HG02970 (cell line): ENCODE results near the gene ADRA2C.

ENCODE experiments used
- ATAC-seq: cut with Tn5 transposase; IDR thresholded peaks from one replicate; pipeline ENCODE4 v1.9.1; 2021; ENCODE audit warnings: mild to moderate bottlenecking, moderate library complexity, moderate number of reproducible peaks; ENCODE audit not compliant: unreplicated experiment, low FRiP score

ADRA2C gene

DNA sequence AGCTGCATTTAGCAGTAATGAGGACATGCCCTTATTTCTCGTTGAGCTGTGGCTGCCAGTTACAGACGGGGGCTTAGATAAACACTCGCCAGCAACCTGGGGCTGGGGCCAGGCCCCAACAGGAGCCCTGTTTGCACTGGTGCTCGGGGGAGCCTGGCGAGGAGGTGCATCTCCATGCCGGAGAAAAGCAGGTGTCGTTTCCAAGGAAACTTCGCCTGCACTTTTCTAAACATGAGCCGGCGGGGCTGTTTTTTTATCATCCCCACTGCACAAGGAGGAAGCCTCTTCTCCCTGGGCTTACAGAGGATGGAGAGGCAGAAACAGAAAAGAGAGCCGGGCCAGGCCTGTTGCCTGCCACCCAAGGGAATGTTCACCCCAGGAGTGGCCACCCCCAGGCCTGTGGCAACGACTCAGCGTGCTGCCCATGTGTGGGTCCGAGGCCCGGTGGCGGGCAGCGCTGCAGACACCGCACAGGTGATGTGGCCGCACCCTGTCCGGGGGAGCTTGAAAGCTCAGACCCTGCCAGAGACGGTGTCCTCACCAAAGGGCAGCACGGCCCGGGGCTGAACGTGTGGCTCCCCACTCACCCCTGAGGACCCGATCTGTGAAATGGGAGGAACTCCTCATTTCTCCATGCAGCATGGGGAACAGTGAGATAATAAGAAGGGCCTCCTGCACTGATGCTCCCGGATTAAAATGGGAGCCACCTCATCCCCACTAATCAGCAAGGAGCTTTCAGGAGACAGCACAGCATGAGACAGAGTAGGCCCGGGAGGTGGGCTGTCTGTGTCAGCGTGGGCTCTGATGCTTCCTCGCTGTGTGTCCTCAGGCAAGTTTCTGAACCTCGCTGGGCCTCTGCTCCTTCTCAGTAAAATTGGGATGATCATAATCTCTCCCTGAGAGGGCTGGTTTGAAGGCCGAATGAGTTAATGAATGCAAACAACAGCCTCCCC lies 33.8 kb upstream of the ADRA2C start:
- ATAC-seq: no peak

DNA sequence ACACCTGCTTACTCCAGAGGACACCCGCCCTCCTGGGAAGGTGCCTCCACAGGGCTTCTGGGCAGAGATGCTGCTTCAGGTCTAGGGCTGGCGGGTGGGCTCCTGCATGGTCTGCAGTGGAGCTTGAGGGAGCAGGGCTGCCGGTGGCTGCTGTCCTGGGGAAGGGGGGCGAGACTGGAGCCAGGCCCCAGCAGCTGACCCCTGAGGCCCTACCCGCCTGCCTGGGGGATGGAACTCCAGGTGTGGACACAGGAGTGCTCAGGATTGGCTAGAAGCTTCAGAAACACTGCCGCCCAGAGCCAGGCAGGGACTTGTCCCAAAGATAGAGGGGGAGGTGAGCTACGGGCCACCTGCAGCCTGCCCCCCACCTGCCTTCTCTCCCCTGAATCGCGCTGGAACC lies 33.0 kb upstream of the ADRA2C start:
- ATAC-seq: no peak

DNA sequence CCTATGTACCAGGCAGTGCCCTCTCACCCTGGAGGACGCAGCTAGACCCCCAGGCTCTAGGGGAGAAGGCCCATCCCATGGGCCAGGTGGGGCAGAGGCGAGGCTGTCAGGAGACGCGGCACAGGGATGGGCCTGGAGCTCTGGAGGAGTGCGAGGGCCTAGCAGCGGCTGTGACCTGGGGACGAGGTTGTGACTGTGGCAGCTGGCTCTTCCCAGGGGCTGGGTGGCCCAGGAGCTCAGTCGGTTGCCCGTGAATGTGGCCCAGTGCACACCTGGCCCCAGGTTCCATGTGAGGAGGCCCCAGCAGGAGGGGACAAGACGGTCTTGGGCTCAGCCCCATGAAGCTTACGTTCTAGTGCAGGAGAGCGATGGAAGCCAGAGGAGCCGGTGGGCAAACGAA lies 31.0 kb upstream of the ADRA2C start:
- ATAC-seq: no peak

DNA sequence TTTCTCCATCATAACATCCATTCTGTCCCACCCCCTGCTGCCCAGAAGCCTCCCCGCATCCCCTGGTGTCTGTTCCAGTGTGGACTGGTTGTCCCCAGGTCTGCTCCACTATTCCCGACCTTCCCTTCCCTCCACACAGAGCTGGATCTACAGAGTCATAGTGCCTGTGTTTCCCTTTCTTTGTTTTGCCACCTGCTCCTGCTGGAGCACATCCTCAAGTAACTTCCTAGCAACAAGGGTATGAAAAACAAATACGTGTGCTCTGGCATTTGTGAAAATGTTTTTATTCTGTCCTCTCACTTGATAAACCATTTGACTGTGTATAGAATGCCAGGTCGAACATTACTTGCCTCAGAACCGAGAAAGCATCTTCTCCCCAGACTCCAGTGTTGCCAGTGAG lies 29.9 kb upstream of the ADRA2C start:
- no peak for ATAC-seq

DNA sequence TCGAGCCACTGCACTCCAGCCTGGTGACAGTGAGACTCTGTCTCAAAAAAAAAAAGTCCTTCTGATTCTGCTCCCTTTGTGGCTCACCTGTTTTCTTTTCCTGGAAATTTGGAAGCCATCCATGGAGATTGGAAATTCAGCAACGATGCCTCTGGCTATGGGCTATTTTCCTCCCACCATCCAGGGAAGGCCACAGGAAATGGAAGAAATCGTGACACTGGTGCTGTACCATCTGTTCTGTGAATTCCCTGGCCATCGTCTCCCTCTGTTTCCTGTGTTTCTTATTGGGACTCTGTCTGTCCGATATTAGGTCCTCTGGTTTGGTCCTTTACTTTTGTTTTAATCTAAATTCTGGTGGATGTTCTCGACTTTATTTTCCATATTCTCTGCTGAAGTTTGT lies 29.4 kb upstream of the ADRA2C start:
- no peak for ATAC-seq

DNA sequence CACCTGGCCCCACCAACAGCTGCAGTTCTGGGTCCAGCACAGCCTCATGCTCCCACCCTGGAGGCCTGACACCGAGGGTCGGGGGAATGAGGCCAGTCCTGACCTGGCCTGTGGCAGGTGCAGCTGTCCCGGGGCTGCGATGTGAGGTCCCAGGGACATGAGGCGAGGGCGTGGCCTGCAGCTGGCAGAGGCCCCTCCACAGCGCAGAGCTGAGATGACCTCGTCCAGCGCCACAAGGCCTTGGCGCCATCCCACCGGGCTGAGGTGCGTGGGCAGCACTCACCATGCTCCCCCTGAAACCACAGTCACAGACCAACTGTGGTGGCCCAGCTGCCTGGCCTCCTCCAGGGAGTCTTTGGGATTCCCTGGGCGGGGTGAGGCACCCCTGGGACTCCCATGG lies 26.6 kb upstream of the ADRA2C start:
- ATAC-seq: no peak

DNA sequence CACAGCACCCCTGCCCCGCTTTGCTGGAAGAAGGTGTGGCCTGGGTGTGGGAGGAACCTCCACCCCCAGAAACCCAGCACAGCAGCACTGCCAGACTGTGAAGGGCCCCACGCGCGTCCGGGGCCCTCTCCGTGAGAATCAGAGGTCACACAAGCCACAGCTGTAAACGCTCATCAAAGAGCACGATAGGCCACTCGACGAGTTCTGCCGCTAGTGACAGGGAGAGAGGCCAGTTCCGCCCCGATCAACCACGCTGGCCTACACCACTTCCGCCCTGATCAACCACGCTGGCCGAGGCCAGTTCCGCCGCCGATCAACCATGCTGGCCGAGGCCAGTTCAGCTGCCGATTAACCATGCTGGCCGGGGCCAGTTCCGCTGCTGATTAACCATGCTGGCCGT lies 25.9 kb upstream of the ADRA2C start:
- no peak for ATAC-seq

DNA sequence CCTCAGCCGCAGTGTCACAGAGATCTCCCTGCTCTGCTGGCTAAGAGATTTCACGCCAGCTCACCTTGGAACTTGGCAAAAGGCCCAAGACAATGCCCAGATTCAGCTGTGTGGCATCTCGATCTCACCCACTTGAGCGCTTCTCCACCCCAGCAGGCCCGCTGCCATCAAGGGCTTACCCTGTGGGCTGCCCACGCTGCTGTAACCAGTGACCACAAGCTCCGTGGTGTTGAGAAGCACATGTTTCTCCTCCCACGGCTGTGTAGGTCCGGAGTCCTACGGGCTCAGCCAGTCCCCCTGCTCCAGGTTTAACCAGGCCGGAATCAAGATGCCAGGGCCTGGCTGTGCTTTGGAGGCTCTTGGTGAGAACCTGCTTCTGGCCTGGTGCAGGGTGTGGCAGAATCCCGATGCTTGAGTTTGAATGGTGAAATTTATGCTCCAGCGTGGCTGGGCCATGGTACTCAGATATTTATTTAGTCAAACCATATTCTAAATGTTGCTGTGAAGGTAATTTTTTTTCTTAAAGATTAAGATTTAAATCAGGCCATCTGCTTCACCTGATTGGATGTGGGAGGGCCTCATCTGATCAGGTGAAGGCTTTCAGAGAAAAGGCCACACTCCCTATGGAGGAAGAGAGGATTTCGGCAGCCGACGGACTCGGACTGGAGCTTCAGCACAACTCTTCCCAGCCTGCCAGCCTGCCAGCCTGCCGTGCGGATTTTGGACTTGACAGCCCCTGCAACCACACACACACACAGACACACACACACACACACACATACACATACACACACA lies 24.8 kb upstream of the ADRA2C start:
- ATAC-seq: no peak

DNA sequence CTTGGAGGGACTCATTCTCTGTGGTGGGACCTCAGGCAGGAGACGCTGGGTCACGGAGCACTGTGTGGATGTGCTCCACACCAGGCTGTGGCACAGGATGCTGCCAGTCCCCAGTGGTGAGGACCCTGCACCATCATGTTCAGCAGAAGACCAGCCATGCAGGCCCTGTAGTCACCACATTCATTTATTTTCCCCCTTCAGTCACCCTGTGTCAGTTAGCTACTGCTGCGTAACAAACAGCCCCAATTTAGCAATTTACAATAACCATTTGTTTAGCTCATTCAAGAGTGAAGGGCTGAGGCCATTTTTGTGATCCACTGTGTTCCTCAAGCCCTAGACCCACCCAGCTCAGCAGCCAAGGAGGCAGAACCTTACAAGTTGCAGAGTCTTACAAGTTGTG lies 23.6 kb upstream of the ADRA2C start:
- no peak for ATAC-seq

DNA sequence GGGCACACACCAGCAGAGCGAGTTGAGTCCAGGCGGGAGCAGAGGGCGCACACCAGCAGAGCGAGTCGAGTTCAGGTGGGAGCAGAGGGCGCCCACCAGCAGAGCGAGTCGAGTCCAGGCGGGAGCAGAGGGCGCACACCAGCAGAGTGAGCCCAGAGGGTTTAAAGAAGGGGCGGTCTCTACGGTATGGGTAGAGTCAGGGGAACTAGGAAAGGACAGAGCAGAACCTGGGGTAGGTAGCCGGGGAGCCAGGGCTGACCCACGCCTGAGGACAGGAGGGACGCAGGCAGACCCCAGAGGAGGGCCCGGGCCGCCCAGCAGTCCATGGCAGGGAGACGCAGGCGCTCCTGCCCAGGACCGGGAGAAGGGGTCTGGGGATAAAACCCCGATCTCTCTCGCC lies 22.0 kb upstream of the ADRA2C start:
- no peak for ATAC-seq

DNA sequence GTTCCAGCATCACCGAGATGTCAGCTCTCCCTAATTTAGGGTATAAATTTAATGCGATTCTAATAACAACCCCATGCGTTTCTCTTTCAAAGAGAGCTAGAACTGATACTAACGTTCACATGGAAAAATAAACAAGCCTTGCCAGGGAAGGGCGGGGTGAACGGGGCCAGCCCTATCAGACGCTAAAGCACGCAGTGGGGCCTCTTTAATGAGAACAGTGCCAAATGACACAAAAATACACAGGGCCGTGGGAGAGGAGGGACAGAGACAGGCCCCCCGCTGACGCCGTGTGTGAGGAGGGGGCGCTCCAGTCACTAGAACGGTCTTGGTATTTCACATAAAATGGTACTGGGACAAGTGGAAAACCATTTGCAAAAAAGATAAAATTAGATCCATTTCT lies 21.3 kb upstream of the ADRA2C start:
- no peak for ATAC-seq

DNA sequence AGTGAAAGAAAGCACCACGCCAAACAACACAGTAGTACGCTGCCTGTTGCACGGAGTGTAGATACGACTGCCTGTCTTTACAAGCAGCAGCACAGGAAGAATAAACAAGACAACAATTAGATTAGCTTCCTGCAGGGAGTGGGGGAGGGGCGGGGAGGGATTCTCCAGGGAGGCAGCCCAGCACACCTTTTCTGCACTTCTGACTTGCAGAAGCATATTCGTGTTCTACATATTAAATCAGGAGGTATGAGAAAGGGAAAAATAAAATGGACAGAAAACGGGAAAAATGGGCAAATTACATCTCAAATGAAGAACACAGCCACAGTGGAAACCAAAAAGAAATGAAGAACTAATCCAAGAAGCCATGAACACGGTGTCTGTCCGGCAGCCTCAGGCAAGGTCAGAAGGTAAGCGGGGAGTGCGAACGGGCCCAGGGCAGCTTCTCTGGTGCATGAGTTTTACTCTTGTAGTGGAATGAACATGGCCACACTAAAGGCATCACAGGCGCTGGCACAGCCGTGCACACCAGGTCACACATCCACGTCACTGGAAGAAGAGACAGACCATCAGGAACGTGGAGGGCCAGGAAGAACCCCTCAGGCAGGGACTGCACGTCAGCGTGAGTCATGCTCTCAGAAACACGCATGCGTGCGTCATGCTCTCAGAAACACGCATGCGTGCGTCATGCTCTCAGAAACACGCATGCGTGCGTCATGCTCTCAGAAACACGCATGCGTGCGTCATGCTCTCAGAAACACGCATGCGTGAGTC lies 20.1 kb upstream of the ADRA2C start:
- no peak for ATAC-seq

DNA sequence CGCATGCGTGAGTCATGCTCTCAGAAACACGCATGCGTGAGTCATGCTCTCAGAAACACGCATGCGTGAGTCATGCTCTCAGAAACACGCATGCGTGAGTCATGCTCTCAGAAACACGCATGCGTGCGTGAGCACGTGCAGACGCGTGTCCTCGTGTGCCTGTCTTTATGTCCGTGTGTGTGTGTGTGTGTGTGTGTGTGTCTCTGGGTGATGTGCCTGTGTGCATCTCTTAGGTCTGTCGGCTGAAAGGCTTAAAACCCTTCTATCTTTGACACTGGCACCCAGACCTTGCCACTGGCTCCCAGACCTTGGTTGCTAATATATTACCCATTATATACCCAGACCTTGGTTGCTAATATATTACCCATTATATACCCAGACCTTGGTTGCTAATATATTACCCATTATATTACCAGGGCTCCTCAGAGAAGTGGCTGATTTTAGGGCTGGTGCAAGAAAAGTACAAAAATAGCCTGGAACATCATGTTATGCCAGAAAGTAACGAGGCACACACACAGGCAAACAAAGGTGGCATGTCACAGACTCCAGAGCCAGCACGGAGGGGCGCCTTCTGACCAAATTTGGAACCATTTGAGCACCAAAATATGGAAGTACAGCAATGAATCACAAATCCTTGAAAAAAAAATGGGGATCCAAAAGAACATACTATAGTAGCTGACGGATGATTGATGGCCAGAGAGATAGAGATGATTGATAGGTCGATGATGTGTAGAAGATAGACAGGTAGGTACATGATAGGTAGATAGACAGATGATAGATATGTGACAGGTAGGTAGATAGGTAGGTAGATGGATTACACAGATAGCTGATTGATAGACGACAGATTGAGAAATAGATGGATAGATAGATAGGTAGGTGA lies 19.2 kb upstream of the ADRA2C start:
- no peak for ATAC-seq

DNA sequence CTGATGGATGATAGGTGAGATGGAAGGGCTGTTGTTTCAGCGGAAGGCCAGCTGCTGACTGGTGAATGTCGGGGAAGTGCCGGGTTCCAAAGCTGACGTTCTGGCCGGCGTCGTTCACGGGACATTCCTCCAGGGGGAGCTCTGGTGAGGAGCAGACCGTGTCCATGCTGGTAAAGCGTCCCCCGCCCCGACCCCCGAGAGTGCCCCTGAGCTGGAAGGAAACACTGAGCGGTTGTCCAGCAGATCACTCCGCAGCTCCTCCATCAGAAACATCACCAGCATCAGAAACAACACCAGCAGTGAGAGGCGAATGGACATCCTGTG lies 18.6 kb upstream of the ADRA2C start:
- ATAC-seq: no peak

DNA sequence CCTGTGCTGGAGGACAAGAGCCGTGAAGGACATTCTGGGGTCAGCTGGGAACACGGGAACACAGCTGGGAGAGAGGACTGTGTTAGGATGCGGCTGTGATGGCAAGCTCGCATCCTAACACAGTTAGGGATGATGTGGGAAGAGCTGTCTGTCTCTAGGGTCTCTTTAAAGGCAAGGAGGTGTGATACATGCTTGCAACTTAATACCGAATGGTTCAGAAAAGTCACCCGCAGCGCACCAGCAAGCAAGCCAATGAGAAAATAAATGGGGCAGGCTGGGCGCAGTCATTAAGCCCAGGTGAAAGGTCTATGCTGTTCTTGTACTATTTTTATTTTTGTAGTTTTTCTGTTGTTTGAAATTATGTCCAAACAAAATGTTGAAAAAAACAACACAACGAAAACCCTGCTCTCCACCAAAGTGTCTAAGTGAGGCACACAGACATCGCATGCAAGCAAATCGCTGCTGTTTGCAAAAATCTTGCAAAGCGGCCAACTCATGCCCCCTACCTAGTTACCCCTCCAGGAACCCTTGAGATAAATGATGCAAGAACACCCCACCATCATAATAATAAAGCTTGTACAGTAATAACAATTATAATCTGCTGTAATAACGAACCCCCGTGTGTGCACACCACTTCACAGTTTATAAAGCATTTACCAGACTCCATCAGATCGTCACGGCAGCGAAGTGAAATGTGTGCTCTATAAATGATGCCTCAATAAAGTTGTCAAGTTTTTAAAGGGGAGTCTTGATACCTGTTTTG lies 17.9 kb upstream of the ADRA2C start:
- no peak for ATAC-seq

DNA sequence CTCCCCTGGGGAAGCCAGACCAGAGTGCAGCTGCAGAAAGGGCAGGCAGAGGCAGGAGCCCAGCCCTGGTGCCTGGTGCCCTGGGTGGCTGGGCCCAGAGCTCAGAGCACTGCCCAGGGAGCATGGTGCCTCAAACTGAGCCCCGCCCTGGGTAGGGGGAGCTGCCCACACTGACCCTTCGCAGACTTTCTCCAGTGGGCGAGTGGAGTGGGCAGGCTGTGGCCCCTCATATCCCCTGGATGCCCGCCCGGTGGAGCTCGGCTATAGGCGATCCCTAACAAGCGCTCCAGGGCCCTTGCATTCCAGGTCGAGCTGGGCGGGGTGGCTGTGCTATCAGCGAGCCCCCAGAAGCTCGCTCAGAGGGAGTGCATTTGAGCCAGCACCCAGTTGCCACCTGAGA lies 17.1 kb upstream of the ADRA2C start:
- ATAC-seq: no peak

DNA sequence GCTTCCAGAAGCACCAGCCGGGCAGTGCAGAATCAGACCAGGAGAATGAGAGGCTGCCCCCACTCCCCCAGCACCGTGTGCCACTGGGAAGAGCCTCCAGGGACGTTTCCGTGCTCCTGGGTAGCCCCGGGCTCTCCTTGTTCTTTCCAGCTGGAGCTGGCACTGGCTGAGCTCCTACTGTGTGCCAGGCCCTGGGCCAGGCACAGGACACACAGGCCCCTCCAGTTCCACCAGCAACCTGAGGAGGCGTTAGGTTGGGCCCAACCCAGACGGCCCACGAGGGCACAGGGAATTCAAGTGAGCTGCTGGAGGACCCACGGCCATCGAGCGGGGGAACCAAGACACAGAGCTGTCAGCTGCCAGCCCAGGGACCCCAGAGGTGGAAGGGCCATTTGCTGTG lies 15.9 kb upstream of the ADRA2C start:
- no peak for ATAC-seq

DNA sequence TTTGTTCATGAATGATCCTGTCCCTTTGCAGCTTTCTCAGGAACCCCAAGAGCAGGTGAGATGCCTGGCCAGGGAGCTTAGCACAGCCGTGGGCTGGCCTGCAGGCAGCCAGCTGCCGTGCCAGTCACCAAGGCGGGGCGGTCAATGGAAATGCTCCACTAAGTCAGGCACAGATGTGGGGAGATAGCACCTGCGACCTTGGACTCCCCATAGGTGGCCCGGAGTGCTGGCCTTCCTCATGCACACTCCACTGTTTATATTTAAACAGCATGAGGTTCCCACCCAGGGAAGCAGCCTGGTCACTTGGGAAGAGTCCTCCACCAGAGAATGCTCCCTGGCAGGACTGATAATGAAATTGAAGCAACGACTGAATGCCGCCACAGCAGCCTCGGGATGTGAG lies 14.2 kb upstream of the ADRA2C start:
- no peak for ATAC-seq

DNA sequence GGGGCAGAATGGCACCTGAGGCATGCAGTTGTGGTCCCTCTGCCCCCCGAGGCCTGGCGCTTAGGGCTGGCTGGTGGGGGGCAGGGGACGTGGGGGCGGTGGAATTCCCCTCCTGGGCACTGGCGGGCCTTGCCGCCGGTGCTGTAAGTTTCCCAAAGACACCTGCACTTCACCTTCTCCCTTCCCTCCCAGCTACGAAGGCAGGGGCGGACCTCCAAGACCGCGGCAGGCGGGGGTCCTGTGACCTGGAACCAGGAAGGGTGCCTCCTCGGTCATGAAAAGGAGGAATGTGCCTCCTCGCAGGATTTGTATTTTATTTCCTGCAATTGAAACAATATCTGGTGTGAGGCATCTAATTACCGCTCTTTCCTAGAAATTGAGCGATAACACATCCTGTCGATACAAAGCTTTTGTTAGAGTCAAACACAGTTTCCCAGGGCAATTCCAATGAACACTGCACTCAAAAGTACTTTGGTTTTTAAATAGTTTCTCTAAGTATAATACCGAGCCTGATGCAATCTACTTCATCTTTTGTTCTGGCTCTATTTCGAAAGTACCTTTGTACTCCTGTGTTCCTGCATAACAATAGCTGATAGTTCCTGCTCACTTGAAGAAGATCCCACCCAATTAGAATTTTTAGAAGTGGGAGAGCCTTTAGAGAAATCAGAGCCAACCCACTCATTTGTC lies 12.3 kb upstream of the ADRA2C start:
- no peak for ATAC-seq
